CD14-positive monocyte (primary cell): ENCODE data around the gene SPTB. TPM values are rescaled to one million over a fixed set of nuclear protein-coding genes. Genes with fewer than 3 reads are reported as not detected.

Experiments used
- DNase-seq, 3 donors: peaks; one replicate each; pipeline ENCODE4 v3.0.0-alpha.2; 2011 to 2022
- H2AFZ ChIP-seq: 2 replicates; pipeline ENCODE4 v1.6.0; 2012; ENCODE audit warnings: mild to moderate bottlenecking, low read depth, low read length, inconsistent platforms; ENCODE audit not compliant: insufficient read depth, poor library complexity, severe bottlenecking
- H3K27ac ChIP-seq, 2 donors: 1 replicate in 1 of 2; 2 replicates in 1 of 2; pipeline ENCODE4 v1.5.1; 2012 to 2013; ENCODE audit warnings: low read length in 2 of 2, control low read depth in 1 of 2, inconsistent platforms in 1 of 2, low read depth in 1 of 2, mild to moderate bottlenecking in 1 of 2
- H3K27me3 ChIP-seq, 2 donors: one replicate each; pipeline versions ENCODE4 v1.6.0 to v1.6.1; 2011 to 2013; ENCODE audit warnings: low read length in 2 of 2; ENCODE audit not compliant: control insufficient read depth in 2 of 2, insufficient read depth in 2 of 2
- H3K36me3 ChIP-seq, 2 donors: replicated peaks in 1 of 2; 1 replicate in 1 of 2; 2 replicates in 1 of 2; pipeline versions ENCODE4 v1.5.1 to v1.6.1; 2012 to 2013; ENCODE audit warnings: low read length in 2 of 2, control low read depth in 1 of 2, inconsistent platforms in 1 of 2, mild to moderate bottlenecking in 1 of 2; ENCODE audit not compliant: insufficient read depth in 2 of 2, control insufficient read depth in 1 of 2
- H3K4me1 ChIP-seq, 2 donors: 1 replicate in 1 of 2; 2 replicates in 1 of 2; pipeline versions ENCODE4 v1.5.1 to v1.6.1; 2012 to 2013; ENCODE audit warnings: low read length in 2 of 2, control low read depth in 1 of 2, inconsistent platforms in 1 of 2, mild to moderate bottlenecking in 1 of 2, moderate library complexity in 1 of 2; ENCODE audit not compliant: insufficient read depth in 2 of 2, control insufficient read depth in 1 of 2
- H3K4me2 ChIP-seq: replicated peaks from 2 replicates; pipeline ENCODE3; 2012; ENCODE audit warnings: low read length, moderate library complexity, mild to moderate bottlenecking; ENCODE audit not compliant: poor library complexity, severe bottlenecking; ENCODE audit errors: extremely low read depth
- H3K4me3 ChIP-seq, 3 experiments: fragments of 200-600 bp in 1 of 3; sonication (generic) in 1 of 3; replicated peaks in 1 of 3; 1 replicate in 2 of 3; 2 replicates in 1 of 3; pipeline ENCODE4 v1.5.1; 2011 to 2013; ENCODE audit warnings: low read length in 3 of 3, mild to moderate bottlenecking in 3 of 3, control low read depth in 2 of 3, low read depth in 2 of 3, inconsistent platforms in 1 of 3, moderate library complexity in 1 of 3
- H3K79me2 ChIP-seq: 2 replicates; pipeline ENCODE4 v1.6.0; 2012; ENCODE audit warnings: mild to moderate bottlenecking, control low read depth, inconsistent platforms, low read length, moderate library complexity; ENCODE audit not compliant: insufficient read depth
- H3K9ac ChIP-seq: 2 replicates; pipeline ENCODE4 v1.6.0; 2017; ENCODE audit warnings: low read length, mild to moderate bottlenecking; ENCODE audit not compliant: insufficient read depth, poor library complexity, severe bottlenecking
- H3K9me3 ChIP-seq, 2 donors: replicated peaks in 1 of 2; 1 replicate in 1 of 2; 2 replicates in 1 of 2; pipeline versions ENCODE4 v1.5.1 to v1.6.1; 2012 to 2013; ENCODE audit warnings: low read length in 2 of 2, control low read depth in 1 of 2; ENCODE audit not compliant: control insufficient read depth in 1 of 2, insufficient read depth in 1 of 2
- H4K20me1 ChIP-seq: 2 replicates; pipeline ENCODE4 v1.6.0; 2012; ENCODE audit warnings: mild to moderate bottlenecking, low read length, control low read depth, moderate library complexity; ENCODE audit not compliant: insufficient read depth
- H3K27ac Mint-ChIP-seq, 7 donors: one replicate each; pipeline ENCODE4 v1.8.0; 2020; ENCODE audit warnings: mild to moderate bottlenecking in 7 of 7, mixed read lengths in 7 of 7, moderate library complexity in 6 of 7, inconsistent platforms in 2 of 7
- H3K27me3 Mint-ChIP-seq, 3 donors: one replicate each; pipeline ENCODE4 v1.8.0; 2021 to 2022; ENCODE audit warnings: low read depth in 3 of 3, mild to moderate bottlenecking in 3 of 3, mixed read lengths in 3 of 3, moderate library complexity in 3 of 3, inconsistent platforms in 1 of 3
- H3K36me3 Mint-ChIP-seq, 2 donors: one replicate each; pipeline ENCODE4 v1.8.0; 2020; ENCODE audit warnings: mixed read lengths in 2 of 2, inconsistent platforms in 1 of 2, mild to moderate bottlenecking in 1 of 2
- H3K4me1 Mint-ChIP-seq: one replicate; pipeline ENCODE4 v1.8.0; 2020; ENCODE audit warnings: mild to moderate bottlenecking, mixed read lengths
- H3K4me3 Mint-ChIP-seq, 2 donors: one replicate each; pipeline ENCODE4 v1.8.0; 2020; ENCODE audit warnings: mild to moderate bottlenecking in 2 of 2, mixed read lengths in 2 of 2, moderate library complexity in 1 of 2
- H3K9me3 Mint-ChIP-seq, 7 donors: one replicate each; pipeline ENCODE4 v1.8.0; 2020 to 2022; ENCODE audit warnings: mixed read lengths in 7 of 7, mild to moderate bottlenecking in 6 of 7, moderate library complexity in 6 of 7, inconsistent platforms in 2 of 7
- WGBS: methylation state at CpG from one replicate; pipeline ENCODE4 v1.1.5; 2013; ENCODE audit warnings: missing lambda C conversion rate; ENCODE audit not compliant: insufficient coverage; 5-methylcytosine and 5-hydroxymethylcytosine counted together
- intact Hi-C, 2 donors: fragments of 100-400 bp; cut with micrococcal nuclease; formaldehyde crosslinking; loops; one replicate each; pipeline versions ENCODE4 v1.15.0 to v1.15.1; 2023
- polyA plus RNA-seq, 3 donors: library from polyadenylated mRNA; depleted of rRNA in 1 of 3; unstranded in 2 of 3; stranded (reverse) in 1 of 3; fragments of 300-500 nt in 2 of 3; fragments of >200 nt in 1 of 3; fragmentation: Illumina TruSeq in 2 of 3; gene quantifications; 1 replicate in 2 of 3; 2 replicates in 1 of 3; pipeline ENCODE4 v1.2.3, GENCODE V29; 2012 to 2021
- TF ChIP-seq, protein P1 (sequence below): fragments of 200-600 bp; IDR thresholded peaks from one replicate; pipeline ENCODE4 v1.8.0; 2022; ENCODE audit warnings: antibody characterized with exemption, mild to moderate bottlenecking

The SPTB gene
- polyA plus RNA-seq, 3 donors: not detected

DNA sequence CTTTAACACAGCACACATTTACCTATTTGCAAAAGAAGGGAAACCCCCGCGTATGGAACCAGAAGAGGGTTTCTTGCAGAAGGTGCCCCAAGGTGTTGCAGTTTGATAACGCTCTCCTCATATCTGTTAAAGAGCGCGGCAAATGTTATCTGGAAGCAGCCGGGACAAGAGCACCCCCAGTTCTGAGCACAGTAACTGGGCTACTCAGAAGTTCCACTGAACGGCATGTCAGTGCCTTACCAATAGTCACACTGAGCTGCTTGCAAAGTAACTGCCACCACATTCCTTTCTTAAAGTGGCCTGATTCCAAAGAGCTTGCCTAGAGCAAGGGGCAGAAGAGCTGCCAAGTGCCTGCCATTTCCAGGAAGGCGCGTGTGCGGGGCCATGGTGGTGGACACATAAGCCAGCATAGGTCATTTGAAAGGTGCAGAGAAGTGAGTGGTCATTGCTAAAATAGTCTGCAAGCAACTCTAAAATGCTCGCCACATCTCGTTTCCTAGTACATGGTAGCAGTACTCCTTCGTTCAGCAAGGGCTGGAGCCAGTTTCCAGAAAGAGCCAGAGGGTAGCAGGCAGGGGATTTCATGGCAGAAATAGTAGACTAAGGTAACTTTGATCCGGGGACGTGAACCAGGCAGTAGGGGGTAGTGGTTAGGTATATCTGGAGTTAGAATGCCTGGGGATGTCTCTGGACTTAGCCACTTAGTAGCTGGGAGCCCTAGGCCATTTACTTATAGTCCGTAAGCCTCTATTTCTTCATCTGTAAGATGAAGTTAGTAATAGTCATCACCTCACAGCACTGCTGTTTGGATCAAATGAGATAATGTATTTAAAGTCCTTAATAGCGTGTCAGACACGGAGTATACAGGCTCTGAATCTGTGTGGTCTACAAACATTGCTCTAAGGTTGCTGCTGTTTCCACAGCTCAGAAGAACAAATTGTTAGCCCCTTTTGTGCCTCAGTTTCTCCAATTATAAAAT is 37.6 kb downstream of the SPTB start:
- Histone ChIP-seq H3K27me3 (peaks cover 0 to 5% of the 10 kb centered on the region in 2 donors), H3K9me3 (no peaks in the 10 kb centered on the region), H3K4me3 (no peak overlapping the region), H3K4me1 (no peaks in the 10 kb centered on the region), H2AFZ (no peak overlapping the region), H3K79me2 (no peaks in the 10 kb centered on the region), H3K9ac (no peak overlapping the region), H3K4me2 (no peak overlapping the region), H4K20me1 (no peaks in the 10 kb centered on the region), H3K36me3 (no peaks in the 10 kb centered on the region), H3K27ac (no peak overlapping the region)
- Mint-ChIP-seq H3K9me3 (peaks cover 0 to 2% (median 0%) of the 10 kb centered on the region in 7 donors), H3K4me1 (peaks cover 2% of the 10 kb centered on the region), H3K27ac (no peak overlapping the region), H3K27me3 (peaks cover 24 to 31% (median 27%) of the 10 kb centered on the region in 3 donors), H3K4me3 (no peak overlapping the region), H3K36me3 (no peaks in the 10 kb centered on the region)
- TF ChIP-seq, protein P1, sequence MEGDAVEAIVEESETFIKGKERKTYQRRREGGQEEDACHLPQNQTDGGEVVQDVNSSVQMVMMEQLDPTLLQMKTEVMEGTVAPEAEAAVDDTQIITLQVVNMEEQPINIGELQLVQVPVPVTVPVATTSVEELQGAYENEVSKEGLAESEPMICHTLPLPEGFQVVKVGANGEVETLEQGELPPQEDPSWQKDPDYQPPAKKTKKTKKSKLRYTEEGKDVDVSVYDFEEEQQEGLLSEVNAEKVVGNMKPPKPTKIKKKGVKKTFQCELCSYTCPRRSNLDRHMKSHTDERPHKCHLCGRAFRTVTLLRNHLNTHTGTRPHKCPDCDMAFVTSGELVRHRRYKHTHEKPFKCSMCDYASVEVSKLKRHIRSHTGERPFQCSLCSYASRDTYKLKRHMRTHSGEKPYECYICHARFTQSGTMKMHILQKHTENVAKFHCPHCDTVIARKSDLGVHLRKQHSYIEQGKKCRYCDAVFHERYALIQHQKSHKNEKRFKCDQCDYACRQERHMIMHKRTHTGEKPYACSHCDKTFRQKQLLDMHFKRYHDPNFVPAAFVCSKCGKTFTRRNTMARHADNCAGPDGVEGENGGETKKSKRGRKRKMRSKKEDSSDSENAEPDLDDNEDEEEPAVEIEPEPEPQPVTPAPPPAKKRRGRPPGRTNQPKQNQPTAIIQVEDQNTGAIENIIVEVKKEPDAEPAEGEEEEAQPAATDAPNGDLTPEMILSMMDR: no peak
- 87% methylated on average over 16 of the region's 18 CpGs for WGBS
- no peak for DNase-seq
- intact Hi-C loops: no loop called here

DNA sequence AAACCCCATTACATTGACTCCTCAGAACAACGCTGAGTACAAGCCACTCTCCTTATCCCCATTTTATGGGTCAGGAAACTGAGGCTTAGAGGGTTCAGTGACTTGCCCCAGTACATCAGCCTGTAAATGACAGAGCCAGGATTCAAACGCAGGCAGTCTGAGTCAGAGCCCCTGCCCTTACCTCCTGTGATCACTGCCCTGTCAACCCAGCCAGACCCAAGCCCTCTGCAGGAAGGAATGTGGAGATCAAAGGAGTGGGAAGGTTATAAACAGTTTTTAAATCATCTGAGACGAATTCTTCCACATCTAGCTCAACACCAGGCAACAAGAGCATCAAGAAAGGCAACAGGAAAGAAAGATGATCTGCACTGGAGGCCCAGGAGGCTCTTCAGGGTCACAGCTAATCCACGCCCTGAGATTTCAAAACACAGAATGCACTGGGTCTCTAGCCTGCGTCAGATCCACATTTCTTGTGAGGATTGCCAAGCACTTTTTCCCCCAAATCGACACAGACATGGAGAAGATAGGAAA is 38.5 kb downstream of the SPTB start:
- Histone ChIP-seq H3K79me2 (no peaks in the 10 kb centered on the region), H3K27me3 (peaks cover 0 to 5% of the 10 kb centered on the region in 2 donors), H3K9me3 (no peaks in the 10 kb centered on the region), H3K4me3 (no peak overlapping the region), H3K36me3 (no peaks in the 10 kb centered on the region), H4K20me1 (no peaks in the 10 kb centered on the region), H3K27ac (no peak overlapping the region), H2AFZ (no peak overlapping the region), H3K4me1 (no peaks in the 10 kb centered on the region), H3K4me2 (no peak overlapping the region), H3K9ac (no peak overlapping the region)
- H3K9me3 Mint-ChIP-seq: peaks cover 0 to 2% (median 0%) of the 10 kb centered on the region in 7 donors
- intact Hi-C loops: no loop called here
- no peak overlapping the region for H3K4me3 Mint-ChIP-seq
- TF ChIP-seq, protein P1: no peak
- H3K27ac Mint-ChIP-seq: peak overlapping the region in 1 of 7 donors; percentile 8
- H3K36me3 Mint-ChIP-seq: no peaks in the 10 kb centered on the region
- H3K27me3 Mint-ChIP-seq: peaks cover 24 to 28% (median 27%) of the 10 kb centered on the region in 3 donors
- WGBS: 83% methylated on average over 1 of the region's 6 CpGs
- no peak for DNase-seq
- H3K4me1 Mint-ChIP-seq: peaks cover 2% of the 10 kb centered on the region
